ENCODE data around the gene SAP30BP.

Gene SAP30BP

GRCh38 chr17:75639327-75639726 is 27.8 kb upstream of the SAP30BP start:
- no peaks in the 10 kb centered on the region for H3K36me3 Mint-ChIP-seq (ENCODE audit: low read depth)
- peaks cover 5% of the 10 kb centered on the region for H3K4me1 Mint-ChIP-seq
- H3K27me3 Mint-ChIP-seq (ENCODE audit: low read depth) = no peaks in the 10 kb centered on the region
- no peak for TF ChIP-seq CTCF (IDR thresholded peaks at IDR 0.05; ENCODE audit: unreplicated experiment in 3 of 3)
- no peaks in the 10 kb centered on the region for H3K9me3 Mint-ChIP-seq
- H3K27ac Mint-ChIP-seq = no peak overlapping the region
- no peak overlapping the region for H3K4me3 Mint-ChIP-seq

- TF ChIP-seq CTCF (IDR thresholded peaks at IDR 0.05; ENCODE audit: unreplicated experiment in 3 of 3) = no peak
- Mint-ChIP-seq H3K36me3 (ENCODE audit: low read depth) (no peaks in the 10 kb centered on the region), H3K27ac (peak overlapping the region in 1 of 3 experiments; percentile 38), H3K9me3 (no peaks in the 10 kb centered on the region), H3K27me3 (ENCODE audit: low read depth) (no peaks in the 10 kb centered on the region), H3K4me3 (no peak overlapping the region), H3K4me1 (peaks cover 5% of the 10 kb centered on the region)
These were observed 27.2 kb upstream of the SAP30BP start for GRCh38 chr17:75639771-75640555.

GRCh38 chr17:75640556-75641119 is 26.5 kb upstream of the SAP30BP start:
- H3K27ac Mint-ChIP-seq = no peak overlapping the region
- H3K36me3 Mint-ChIP-seq (ENCODE audit: low read depth) = no peaks in the 10 kb centered on the region
- no peaks in the 10 kb centered on the region for H3K27me3 Mint-ChIP-seq (ENCODE audit: low read depth)
- TF ChIP-seq CTCF (IDR thresholded peaks at IDR 0.05; ENCODE audit: unreplicated experiment in 3 of 3) = no peak
- peaks cover 5% of the 10 kb centered on the region for H3K4me1 Mint-ChIP-seq
- H3K4me3 Mint-ChIP-seq = no peak overlapping the region
- H3K9me3 Mint-ChIP-seq = no peaks in the 10 kb centered on the region

GRCh38 chr17:75641343-75641742 is 25.8 kb upstream of the SAP30BP start:
- H3K4me3 Mint-ChIP-seq = no peak overlapping the region
- peak overlapping the region in 2 of 3 experiments; percentile 35 to 50 for H3K27ac Mint-ChIP-seq
- H3K27me3 Mint-ChIP-seq (ENCODE audit: low read depth) = no peaks in the 10 kb centered on the region
- H3K4me1 Mint-ChIP-seq = peaks cover 5% of the 10 kb centered on the region
- H3K9me3 Mint-ChIP-seq = no peaks in the 10 kb centered on the region
- H3K36me3 Mint-ChIP-seq (ENCODE audit: low read depth) = no peaks in the 10 kb centered on the region
- TF ChIP-seq CTCF (IDR thresholded peaks at IDR 0.05; ENCODE audit: unreplicated experiment in 3 of 3) = no peak

- Mint-ChIP-seq H3K9me3 (no peaks in the 10 kb centered on the region), H3K36me3 (ENCODE audit: low read depth) (no peaks in the 10 kb centered on the region)
- TF ChIP-seq CTCF (IDR thresholded peaks at IDR 0.05; ENCODE audit: unreplicated experiment in 3 of 3) = no peak
These were observed 24.9 kb upstream of the SAP30BP start for GRCh38 chr17:75642182-75642783.

More at GRCh38 chr17:75642182-75642783, 24.9 kb upstream of the SAP30BP start:
- Mint-ChIP-seq H3K4me1 (no peaks in the 10 kb centered on the region), H3K27ac (no peak overlapping the region), H3K27me3 (ENCODE audit: low read depth) (no peaks in the 10 kb centered on the region), H3K4me3 (no peak overlapping the region)

All from nephron (organoid).